Mesothelial cell of epicardium (in vitro differentiated cells): Measurements from ENCODE around the gene CTTN. TPM values are rescaled to one million over a fixed set of nuclear protein-coding genes. Genes with fewer than 3 reads are reported as not detected.

ENCODE experiments used
- DNase-seq, 2 experiments: peaks; one replicate each; pipeline ENCODE4 v3.0.0; 2021; ENCODE audit warnings: low spot score in 2 of 2; ENCODE audit not compliant: unreplicated experiment in 2 of 2
- H3K27ac Mint-ChIP-seq: 2 replicates; pipeline ENCODE4 v1.8.0; 2021; ENCODE audit warnings: mixed read lengths
- H3K27me3 Mint-ChIP-seq: 2 replicates; pipeline ENCODE4 v1.8.0; 2021; ENCODE audit warnings: low read depth, mixed read lengths
- H3K36me3 Mint-ChIP-seq: 2 replicates; pipeline ENCODE4 v1.8.0; 2021; ENCODE audit warnings: mixed read lengths
- H3K4me1 Mint-ChIP-seq: 2 replicates; pipeline ENCODE4 v1.8.0; 2021; ENCODE audit warnings: mixed read lengths
- H3K4me3 Mint-ChIP-seq: 2 replicates; pipeline ENCODE4 v1.8.0; 2021; ENCODE audit warnings: mild to moderate bottlenecking, moderate library complexity, mixed read lengths
- H3K9me3 Mint-ChIP-seq: 2 replicates; pipeline ENCODE4 v1.8.0; 2021; ENCODE audit warnings: mixed read lengths
- CTCF ChIP-seq: fragments of 200-600 bp; sonication (generic); IDR thresholded peaks from one replicate; pipeline ENCODE4 v1.5.0; 2021; ENCODE audit warnings: antibody characterized with exemption; ENCODE audit not compliant: unreplicated experiment
- total RNA-seq: library from RNA; stranded (reverse); gene quantifications from 3 replicates; pipeline ENCODE4 v1.2.1, GENCODE V29; 2021

Gene CTTN
- total RNA-seq, 1 donor from 2014 or later = 318 TPM

GRCh38 chr11:70413151-70413550, 14.8 kb downstream of the CTTN start:
- Mint-ChIP-seq H3K4me3 (no peak overlapping the region), H3K4me1 (peaks cover 8% of the 10 kb centered on the region), H3K36me3 (peaks cover 54% of the 10 kb centered on the region), H3K9me3 (no peaks in the 10 kb centered on the region), H3K27me3 (no peaks in the 10 kb centered on the region), H3K27ac (no peak overlapping the region)
- TF ChIP-seq CTCF = no peak
- no peak for DNase-seq

- Mint-ChIP-seq H3K27me3 (no peaks in the 10 kb centered on the region), H3K36me3 (peaks cover 54% of the 10 kb centered on the region), H3K4me3 (no peak overlapping the region), H3K9me3 (no peaks in the 10 kb centered on the region), H3K4me1 (peaks cover 8% of the 10 kb centered on the region), H3K27ac (no peak overlapping the region)
- no peak for TF ChIP-seq CTCF
- no peak for DNase-seq
These were observed 16.2 kb downstream of the CTTN start for GRCh38 chr11:70414341-70415100.

GRCh38 chr11:70415191-70415590, 16.9 kb downstream of the CTTN start:
- H3K36me3 Mint-ChIP-seq = peaks cover 57% of the 10 kb centered on the region
- DNase-seq = no peak

GRCh38 chr11:70415642-70416395, 17.5 kb downstream of the CTTN start:
- H3K27ac Mint-ChIP-seq = peak overlapping the region; percentile 44
- no peak overlapping the region for H3K4me3 Mint-ChIP-seq
- H3K27me3 Mint-ChIP-seq = no peaks in the 10 kb centered on the region
- peaks cover 8% of the 10 kb centered on the region for H3K4me1 Mint-ChIP-seq
- H3K36me3 Mint-ChIP-seq = peaks cover 53% of the 10 kb centered on the region
- H3K9me3 Mint-ChIP-seq = no peaks in the 10 kb centered on the region
- DNase-seq = no peak
- TF ChIP-seq CTCF = no peak

More at GRCh38 chr11:70415191-70415590, 16.9 kb downstream of the CTTN start:
- no peaks in the 10 kb centered on the region for H3K27me3 Mint-ChIP-seq
- H3K4me3 Mint-ChIP-seq = no peak overlapping the region
- no peaks in the 10 kb centered on the region for H3K9me3 Mint-ChIP-seq
- peaks cover 8% of the 10 kb centered on the region for H3K4me1 Mint-ChIP-seq
- H3K27ac Mint-ChIP-seq = peak overlapping the region; percentile 36
- TF ChIP-seq CTCF = no peak

- Mint-ChIP-seq H3K4me3 (no peak overlapping the region), H3K27ac (no peak overlapping the region), H3K36me3 (peaks cover 52% of the 10 kb centered on the region), H3K4me1 (peaks cover 8% of the 10 kb centered on the region), H3K9me3 (no peaks in the 10 kb centered on the region), H3K27me3 (no peaks in the 10 kb centered on the region)
- TF ChIP-seq CTCF = no peak
- DNase-seq = no peak
These were observed 18.6 kb downstream of the CTTN start for GRCh38 chr11:70416881-70417280.
